Gastroesophageal sphincter (tissue), 3 donors: ENCODE results near the gene FHOD3.

Experiments used
- POLR2A ChIP-seq, 2 donors: fragments of 450-650 bp; IDR thresholded peaks; one replicate each; pipeline ENCODE4 v1.6.1; 2017; ENCODE audit warnings: antibody characterized with exemption in 2 of 2, mild to moderate bottlenecking in 2 of 2, moderate library complexity in 1 of 2
- TF ChIP-seq, protein P1 (sequence below), 4 experiments: fragments of 200-600 bp in 2 of 4; fragments of 450-650 bp in 2 of 4; sonication (generic) in 1 of 4; IDR thresholded peaks; one replicate each; pipeline ENCODE4 v1.5.1; 2017 to 2019; ENCODE audit warnings: antibody characterized with exemption in 4 of 4, mild to moderate bottlenecking in 2 of 4, moderate library complexity in 2 of 4

DNA sequence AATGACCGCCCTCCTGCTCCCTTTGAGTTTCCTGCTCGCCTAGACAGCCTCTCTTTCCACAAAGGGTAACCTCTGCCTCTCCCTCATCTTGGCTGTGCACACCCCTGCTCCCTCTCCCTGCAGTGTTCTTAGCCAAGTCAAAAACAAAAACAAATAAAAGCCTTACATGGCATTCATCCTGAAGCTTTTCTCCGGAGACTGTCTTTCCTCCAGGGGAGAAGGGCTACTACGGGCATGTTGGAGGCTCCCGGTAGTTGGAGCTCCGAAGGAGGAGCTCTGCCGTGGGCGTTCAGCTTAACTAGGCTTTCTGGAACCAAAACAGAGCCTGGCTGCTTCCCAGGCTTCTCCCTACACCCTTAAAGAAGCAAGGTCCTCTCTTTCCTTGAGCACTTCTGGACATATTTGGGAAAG, 427.1 kb downstream of the FHOD3 start:
- TF ChIP-seq, protein P1, sequence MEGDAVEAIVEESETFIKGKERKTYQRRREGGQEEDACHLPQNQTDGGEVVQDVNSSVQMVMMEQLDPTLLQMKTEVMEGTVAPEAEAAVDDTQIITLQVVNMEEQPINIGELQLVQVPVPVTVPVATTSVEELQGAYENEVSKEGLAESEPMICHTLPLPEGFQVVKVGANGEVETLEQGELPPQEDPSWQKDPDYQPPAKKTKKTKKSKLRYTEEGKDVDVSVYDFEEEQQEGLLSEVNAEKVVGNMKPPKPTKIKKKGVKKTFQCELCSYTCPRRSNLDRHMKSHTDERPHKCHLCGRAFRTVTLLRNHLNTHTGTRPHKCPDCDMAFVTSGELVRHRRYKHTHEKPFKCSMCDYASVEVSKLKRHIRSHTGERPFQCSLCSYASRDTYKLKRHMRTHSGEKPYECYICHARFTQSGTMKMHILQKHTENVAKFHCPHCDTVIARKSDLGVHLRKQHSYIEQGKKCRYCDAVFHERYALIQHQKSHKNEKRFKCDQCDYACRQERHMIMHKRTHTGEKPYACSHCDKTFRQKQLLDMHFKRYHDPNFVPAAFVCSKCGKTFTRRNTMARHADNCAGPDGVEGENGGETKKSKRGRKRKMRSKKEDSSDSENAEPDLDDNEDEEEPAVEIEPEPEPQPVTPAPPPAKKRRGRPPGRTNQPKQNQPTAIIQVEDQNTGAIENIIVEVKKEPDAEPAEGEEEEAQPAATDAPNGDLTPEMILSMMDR (IDR thresholded peaks at IDR 0.05): no peak
- no peak for TF ChIP-seq POLR2A (IDR thresholded peaks at IDR 0.05)
